ENCODE results near the gene GCHFR. TPM values are rescaled to one million over a fixed set of nuclear protein-coding genes. Genes with fewer than 3 reads are reported as not detected.

Gene GCHFR
- total and polyA plus RNA-seq, 10 of the 15 experiments (the other 5 are each of a cell fraction or from before 2014, with no cell fraction given): 10.5 to 94.0 (median 35.3) TPM

DNA sequence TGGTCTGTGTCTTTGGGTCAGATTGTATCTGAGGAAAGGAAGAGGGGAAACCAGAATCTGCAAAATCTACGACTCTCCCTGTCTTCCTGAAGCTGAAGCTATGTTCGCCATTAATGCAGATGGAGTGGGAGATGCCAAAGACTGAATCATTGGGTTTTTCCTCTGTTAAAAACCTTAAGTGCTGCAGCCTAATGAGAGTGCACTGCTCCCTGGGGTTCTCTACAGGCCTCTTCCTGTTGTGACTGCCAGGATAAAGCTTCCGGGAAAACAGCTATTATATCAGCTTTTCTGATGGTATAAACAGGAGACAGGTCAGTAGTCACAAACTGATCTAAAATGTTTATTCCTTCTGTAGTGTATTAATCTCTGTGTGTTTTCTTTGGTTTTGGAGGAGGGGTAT is 32.8 kb upstream of the GCHFR start (continued):
- no peak for TF ChIP-seq NRF1 (conservative IDR thresholded peaks at IDR 0.05; ENCODE audit: low read depth, low read length)

DNA sequence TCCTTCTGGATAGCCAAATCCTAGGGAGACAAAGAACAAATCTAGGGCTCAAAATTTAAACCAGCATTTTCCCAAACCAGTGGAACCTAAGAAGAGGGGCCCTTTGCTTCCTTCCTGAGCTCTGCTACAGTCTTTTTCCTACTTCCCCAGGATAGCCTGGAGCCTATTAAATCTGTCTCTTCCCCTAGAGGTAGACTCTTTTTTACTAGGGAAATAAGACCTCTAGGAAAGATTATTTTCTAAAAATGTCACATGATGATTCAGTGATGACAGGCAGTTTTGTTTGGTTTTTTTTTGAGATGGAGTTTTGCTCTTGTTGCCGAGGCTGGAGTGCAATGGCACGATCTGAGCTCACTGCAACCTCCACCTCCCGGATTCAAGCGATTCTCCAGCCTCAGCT is 27.3 kb upstream of the GCHFR start:
- in situ Hi-C loops (cut with MboI) (no loop called here), intact Hi-C loops (cut with micrococcal nuclease; ENCODE audit: unreplicated experiment) (no loop called here)
- ChIA-PET CTCF (interaction anchor here (0.7 to 1.0 kb wide), 2 partner anchors 46 to 1021 kb away, joined by 3 read pairs; no protein-coding TSS in a partner anchor), RAD21 (ENCODE audit: unreplicated experiment) (no interaction called here), POLR2A (no interaction called here), SMC1A (ENCODE audit: uncharacterized antibody, unreplicated experiment) (interaction anchor here (1.4 to 3.0 kb wide), 2 partner anchors 29 to 46 kb away, joined by 4 to 9 read pairs; no protein-coding TSS in a partner anchor)
- Histone ChIP-seq H3K27me3 (replicated peaks in 1 of 2; ENCODE audit: control insufficient read depth in 2 of 2, insufficient read depth in 2 of 2, low read length in 1 of 2) (no peaks in the 10 kb centered on the region), H3K79me2 (ENCODE audit: control insufficient read depth, insufficient read depth, low read length) (no peaks in the 10 kb centered on the region), H3K4me3 (no peak overlapping the region), H3K36me3 (ENCODE audit: control insufficient read depth in 2 of 2, insufficient read depth in 2 of 2, low read length in 1 of 2) (peaks cover 18 to 37% of the 10 kb centered on the region in 2 experiments), H4K20me1 (ENCODE audit: control insufficient read depth, insufficient read depth) (no peaks in the 10 kb centered on the region), H2AFZ (ENCODE audit: control insufficient read depth, low read depth, low read length) (no peak overlapping the region), H3K4me1 (ENCODE audit: control insufficient read depth, insufficient read depth, low read length) (no peaks in the 10 kb centered on the region), H3K27ac (ENCODE audit: control insufficient read depth, insufficient read depth) (no peak overlapping the region), H3K4me2 (ENCODE audit: control insufficient read depth, insufficient read depth) (no peak overlapping the region), H3K9ac (ENCODE audit: control insufficient read depth, insufficient read depth, low read length) (no peak overlapping the region), H3K9me3 (replicated peaks; ENCODE audit: control insufficient read depth, insufficient read depth, low read length) (no peaks in the 10 kb centered on the region)
- 83% methylated on average over 4 of the region's 4 CpGs for WGBS (ENCODE audit: insufficient coverage, insufficient replicate concordance, low lambda C conversion rate, missing lambda C conversion rate)
- BruUV-seq (replicated peaks): no TSS peak
- DNase-seq (ENCODE audit: low read depth, low spot score): no peak
- FAIRE-seq: no peak
- no peak for ATAC-seq
- TF ChIP-seq, protein P1, sequence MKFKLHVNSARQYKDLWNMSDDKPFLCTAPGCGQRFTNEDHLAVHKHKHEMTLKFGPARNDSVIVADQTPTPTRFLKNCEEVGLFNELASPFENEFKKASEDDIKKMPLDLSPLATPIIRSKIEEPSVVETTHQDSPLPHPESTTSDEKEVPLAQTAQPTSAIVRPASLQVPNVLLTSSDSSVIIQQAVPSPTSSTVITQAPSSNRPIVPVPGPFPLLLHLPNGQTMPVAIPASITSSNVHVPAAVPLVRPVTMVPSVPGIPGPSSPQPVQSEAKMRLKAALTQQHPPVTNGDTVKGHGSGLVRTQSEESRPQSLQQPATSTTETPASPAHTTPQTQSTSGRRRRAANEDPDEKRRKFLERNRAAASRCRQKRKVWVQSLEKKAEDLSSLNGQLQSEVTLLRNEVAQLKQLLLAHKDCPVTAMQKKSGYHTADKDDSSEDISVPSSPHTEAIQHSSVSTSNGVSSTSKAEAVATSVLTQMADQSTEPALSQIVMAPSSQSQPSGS (IDR thresholded peaks at IDR 0.05; ENCODE audit: low read length): no peak
- TF ChIP-seq BACH1 (IDR thresholded peaks at IDR 0.05; ENCODE audit: borderline replicate concordance) (no peak), ZSCAN29 (IDR thresholded peaks at IDR 0.05) (no peak), SRF (IDR thresholded peaks at IDR 0.05; ENCODE audit: low read depth in 2 of 2, low read length in 2 of 2) (no peak), MXI1 (IDR thresholded peaks at IDR 0.05; ENCODE audit: low read depth, low read length) (no peak), NFYA (IDR thresholded peaks at IDR 0.05; ENCODE audit: borderline replicate concordance, low read depth, low read length) (no peak), NR2F1 (conservative IDR thresholded peaks at IDR 0.05) (no peak)
- TF ChIP-seq, protein P2, sequence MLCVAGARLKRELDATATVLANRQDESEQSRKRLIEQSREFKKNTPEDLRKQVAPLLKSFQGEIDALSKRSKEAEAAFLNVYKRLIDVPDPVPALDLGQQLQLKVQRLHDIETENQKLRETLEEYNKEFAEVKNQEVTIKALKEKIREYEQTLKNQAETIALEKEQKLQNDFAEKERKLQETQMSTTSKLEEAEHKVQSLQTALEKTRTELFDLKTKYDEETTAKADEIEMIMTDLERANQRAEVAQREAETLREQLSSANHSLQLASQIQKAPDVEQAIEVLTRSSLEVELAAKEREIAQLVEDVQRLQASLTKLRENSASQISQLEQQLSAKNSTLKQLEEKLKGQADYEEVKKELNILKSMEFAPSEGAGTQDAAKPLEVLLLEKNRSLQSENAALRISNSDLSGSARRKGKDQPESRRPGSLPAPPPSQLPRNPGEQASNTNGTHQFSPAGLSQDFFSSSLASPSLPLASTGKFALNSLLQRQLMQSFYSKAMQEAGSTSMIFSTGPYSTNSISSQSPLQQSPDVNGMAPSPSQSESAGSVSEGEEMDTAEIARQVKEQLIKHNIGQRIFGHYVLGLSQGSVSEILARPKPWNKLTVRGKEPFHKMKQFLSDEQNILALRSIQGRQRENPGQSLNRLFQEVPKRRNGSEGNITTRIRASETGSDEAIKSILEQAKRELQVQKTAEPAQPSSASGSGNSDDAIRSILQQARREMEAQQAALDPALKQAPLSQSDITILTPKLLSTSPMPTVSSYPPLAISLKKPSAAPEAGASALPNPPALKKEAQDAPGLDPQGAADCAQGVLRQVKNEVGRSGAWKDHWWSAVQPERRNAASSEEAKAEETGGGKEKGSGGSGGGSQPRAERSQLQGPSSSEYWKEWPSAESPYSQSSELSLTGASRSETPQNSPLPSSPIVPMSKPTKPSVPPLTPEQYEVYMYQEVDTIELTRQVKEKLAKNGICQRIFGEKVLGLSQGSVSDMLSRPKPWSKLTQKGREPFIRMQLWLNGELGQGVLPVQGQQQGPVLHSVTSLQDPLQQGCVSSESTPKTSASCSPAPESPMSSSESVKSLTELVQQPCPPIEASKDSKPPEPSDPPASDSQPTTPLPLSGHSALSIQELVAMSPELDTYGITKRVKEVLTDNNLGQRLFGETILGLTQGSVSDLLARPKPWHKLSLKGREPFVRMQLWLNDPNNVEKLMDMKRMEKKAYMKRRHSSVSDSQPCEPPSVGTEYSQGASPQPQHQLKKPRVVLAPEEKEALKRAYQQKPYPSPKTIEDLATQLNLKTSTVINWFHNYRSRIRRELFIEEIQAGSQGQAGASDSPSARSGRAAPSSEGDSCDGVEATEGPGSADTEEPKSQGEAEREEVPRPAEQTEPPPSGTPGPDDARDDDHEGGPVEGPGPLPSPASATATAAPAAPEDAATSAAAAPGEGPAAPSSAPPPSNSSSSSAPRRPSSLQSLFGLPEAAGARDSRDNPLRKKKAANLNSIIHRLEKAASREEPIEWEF (IDR thresholded peaks at IDR 0.05; ENCODE audit: insufficient replicate concordance, low read depth, low read length): no peak
- TF ChIP-seq, protein P3, sequence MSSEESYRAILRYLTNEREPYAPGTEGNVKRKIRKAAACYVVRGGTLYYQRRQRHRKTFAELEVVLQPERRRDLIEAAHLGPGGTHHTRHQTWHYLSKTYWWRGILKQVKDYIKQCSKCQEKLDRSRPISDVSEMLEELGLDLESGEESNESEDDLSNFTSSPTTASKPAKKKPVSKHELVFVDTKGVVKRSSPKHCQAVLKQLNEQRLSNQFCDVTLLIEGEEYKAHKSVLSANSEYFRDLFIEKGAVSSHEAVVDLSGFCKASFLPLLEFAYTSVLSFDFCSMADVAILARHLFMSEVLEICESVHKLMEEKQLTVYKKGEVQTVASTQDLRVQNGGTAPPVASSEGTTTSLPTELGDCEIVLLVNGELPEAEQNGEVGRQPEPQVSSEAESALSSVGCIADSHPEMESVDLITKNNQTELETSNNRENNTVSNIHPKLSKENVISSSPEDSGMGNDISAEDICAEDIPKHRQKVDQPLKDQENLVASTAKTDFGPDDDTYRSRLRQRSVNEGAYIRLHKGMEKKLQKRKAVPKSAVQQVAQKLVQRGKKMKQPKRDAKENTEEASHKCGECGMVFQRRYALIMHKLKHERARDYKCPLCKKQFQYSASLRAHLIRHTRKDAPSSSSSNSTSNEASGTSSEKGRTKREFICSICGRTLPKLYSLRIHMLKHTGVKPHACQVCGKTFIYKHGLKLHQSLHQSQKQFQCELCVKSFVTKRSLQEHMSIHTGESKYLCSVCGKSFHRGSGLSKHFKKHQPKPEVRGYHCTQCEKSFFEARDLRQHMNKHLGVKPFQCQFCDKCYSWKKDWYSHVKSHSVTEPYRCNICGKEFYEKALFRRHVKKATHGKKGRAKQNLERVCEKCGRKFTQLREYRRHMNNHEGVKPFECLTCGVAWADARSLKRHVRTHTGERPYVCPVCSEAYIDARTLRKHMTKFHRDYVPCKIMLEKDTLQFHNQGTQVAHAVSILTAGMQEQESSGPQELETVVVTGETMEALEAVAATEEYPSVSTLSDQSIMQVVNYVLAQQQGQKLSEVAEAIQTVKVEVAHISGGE (CRISPR knock-in tag; IDR thresholded peaks at IDR 0.05): no peak
- TF ChIP-seq, protein P4, sequence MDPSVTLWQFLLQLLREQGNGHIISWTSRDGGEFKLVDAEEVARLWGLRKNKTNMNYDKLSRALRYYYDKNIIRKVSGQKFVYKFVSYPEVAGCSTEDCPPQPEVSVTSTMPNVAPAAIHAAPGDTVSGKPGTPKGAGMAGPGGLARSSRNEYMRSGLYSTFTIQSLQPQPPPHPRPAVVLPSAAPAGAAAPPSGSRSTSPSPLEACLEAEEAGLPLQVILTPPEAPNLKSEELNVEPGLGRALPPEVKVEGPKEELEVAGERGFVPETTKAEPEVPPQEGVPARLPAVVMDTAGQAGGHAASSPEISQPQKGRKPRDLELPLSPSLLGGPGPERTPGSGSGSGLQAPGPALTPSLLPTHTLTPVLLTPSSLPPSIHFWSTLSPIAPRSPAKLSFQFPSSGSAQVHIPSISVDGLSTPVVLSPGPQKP (IDR thresholded peaks at IDR 0.05; ENCODE audit: low read depth, low read length): no peak
